Osteocyte (in vitro differentiated cells): ENCODE data around the gene WDR12. TPM values are rescaled to one million over a fixed set of nuclear protein-coding genes. Genes with fewer than 3 reads are reported as not detected.

ENCODE experiments used
- DNase-seq: peaks from one replicate; pipeline ENCODE4 v3.0.0; 2021; ENCODE audit warnings: mixed read lengths; ENCODE audit not compliant: unreplicated experiment; ENCODE audit errors: extremely low spot score
- H3K27ac Mint-ChIP-seq: one replicate; pipeline ENCODE4 v1.8.0; 2021; ENCODE audit warnings: mild to moderate bottlenecking, mixed read lengths; ENCODE audit not compliant: unreplicated experiment
- H3K27me3 Mint-ChIP-seq: one replicate; pipeline ENCODE4 v1.8.0; 2021; ENCODE audit warnings: mixed read lengths; ENCODE audit not compliant: unreplicated experiment
- H3K36me3 Mint-ChIP-seq: one replicate; pipeline ENCODE4 v1.8.0; 2021; ENCODE audit warnings: mixed read lengths; ENCODE audit not compliant: unreplicated experiment
- H3K4me1 Mint-ChIP-seq: one replicate; pipeline ENCODE4 v1.8.0; 2021; ENCODE audit warnings: mixed read lengths; ENCODE audit not compliant: unreplicated experiment
- H3K4me3 Mint-ChIP-seq: one replicate; pipeline ENCODE4 v1.8.0; 2021; ENCODE audit warnings: mild to moderate bottlenecking, moderate library complexity, mixed read lengths; ENCODE audit not compliant: unreplicated experiment
- H3K9me3 Mint-ChIP-seq: one replicate; pipeline ENCODE4 v1.8.0; 2021; ENCODE audit warnings: mixed read lengths; ENCODE audit not compliant: unreplicated experiment
- total RNA-seq: library from RNA; stranded (reverse); gene quantifications from 2 replicates; pipeline ENCODE4 v1.2.1, GENCODE V29; 2021
- TF ChIP-seq, protein P1 (sequence below): fragments of 200-600 bp; sonication (generic); IDR thresholded peaks from 2 replicates; pipeline ENCODE4 v1.5.0; 2021; ENCODE audit warnings: antibody characterized with exemption, mild to moderate bottlenecking, moderate library complexity

The WDR12 gene
- total RNA-seq, 1 donor from 2014 or later = 47.9 TPM

DNA sequence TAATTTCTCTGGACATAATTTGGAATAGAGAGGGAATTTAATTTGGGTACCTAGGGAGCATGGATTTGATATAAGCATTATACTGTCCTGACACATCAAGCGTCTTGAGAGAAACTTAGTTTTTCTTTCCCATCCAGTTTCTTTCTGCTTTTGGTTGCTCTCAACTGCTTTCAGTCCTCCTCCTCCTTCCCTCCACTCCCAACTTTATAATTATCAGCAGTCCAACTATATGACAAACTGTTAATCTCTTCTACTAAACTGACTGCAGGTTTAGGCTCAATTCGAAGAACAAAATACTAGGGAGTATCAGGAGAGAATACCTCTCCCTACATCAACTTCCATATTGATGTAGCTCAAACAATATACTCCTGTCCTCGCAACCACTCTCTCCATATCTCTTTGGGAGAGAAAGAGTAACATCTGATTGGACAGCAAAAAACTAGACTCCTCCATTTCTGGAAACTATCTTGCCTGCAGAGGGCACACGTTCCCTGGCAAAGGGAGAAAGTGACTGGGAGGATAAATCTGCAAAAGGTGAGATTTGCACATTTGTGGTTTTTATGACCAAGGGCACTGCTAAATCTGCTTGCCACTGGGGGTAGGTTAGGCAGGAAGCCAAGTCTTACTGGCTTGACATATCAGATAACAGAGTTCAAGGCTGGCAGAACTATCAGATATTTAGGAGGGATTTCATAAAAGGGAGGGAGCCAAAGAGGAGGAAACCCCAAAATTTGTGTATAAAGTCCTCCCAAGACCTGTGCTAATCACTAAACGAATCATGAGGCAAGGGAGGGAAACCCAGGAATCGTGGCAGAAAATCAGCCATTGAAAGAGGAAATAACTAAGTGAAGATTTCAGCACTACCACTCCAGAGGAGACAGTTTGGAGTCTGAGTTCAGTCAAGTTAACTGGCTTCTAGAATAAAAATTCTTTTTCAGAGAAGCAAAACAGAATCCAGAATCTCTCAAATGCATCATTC, 79.9 kb downstream of the WDR12 start:
- Mint-ChIP-seq H3K36me3 (no peaks in the 10 kb centered on the region), H3K9me3 (no peaks in the 10 kb centered on the region), H3K27me3 (no peaks in the 10 kb centered on the region), H3K4me3 (peak overlapping the region; percentile 9), H3K27ac (no peak overlapping the region), H3K4me1 (peaks cover 6% of the 10 kb centered on the region)
- DNase-seq = no peak
- TF ChIP-seq, protein P1, sequence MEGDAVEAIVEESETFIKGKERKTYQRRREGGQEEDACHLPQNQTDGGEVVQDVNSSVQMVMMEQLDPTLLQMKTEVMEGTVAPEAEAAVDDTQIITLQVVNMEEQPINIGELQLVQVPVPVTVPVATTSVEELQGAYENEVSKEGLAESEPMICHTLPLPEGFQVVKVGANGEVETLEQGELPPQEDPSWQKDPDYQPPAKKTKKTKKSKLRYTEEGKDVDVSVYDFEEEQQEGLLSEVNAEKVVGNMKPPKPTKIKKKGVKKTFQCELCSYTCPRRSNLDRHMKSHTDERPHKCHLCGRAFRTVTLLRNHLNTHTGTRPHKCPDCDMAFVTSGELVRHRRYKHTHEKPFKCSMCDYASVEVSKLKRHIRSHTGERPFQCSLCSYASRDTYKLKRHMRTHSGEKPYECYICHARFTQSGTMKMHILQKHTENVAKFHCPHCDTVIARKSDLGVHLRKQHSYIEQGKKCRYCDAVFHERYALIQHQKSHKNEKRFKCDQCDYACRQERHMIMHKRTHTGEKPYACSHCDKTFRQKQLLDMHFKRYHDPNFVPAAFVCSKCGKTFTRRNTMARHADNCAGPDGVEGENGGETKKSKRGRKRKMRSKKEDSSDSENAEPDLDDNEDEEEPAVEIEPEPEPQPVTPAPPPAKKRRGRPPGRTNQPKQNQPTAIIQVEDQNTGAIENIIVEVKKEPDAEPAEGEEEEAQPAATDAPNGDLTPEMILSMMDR = peak; percentile 76

DNA sequence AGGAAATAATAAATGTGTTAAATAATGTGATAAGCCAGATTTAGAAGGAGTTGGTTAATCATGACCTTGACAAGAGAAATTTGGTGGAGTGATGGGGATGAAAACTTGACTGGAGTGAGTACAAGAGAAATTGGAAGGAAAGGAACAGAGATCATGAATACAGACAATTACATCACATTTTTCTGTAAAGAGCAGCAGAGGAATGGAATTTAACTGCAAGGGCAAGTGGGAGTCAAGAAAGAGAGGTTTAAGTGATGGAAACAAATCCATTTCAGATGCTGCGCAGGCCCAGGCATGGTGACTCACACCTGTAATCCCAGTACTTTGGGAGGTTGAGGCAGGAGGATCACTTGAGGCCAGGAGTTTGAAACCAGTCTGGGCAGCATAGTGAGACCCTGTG, 86.6 kb downstream of the WDR12 start:
- H3K27me3 Mint-ChIP-seq = no peaks in the 10 kb centered on the region

More for the DNA sequence above, 86.6 kb downstream of the WDR12 start:
- no peaks in the 10 kb centered on the region for H3K36me3 Mint-ChIP-seq
- H3K4me3 Mint-ChIP-seq = no peak overlapping the region
- peaks cover 16% of the 10 kb centered on the region for H3K4me1 Mint-ChIP-seq
- H3K27ac Mint-ChIP-seq = no peak overlapping the region
- no peaks in the 10 kb centered on the region for H3K9me3 Mint-ChIP-seq
- TF ChIP-seq, protein P1 = no peak
- DNase-seq = no peak

Other genes with a start within 250 kb of the WDR12 start
- gene ICA1L, start 39.9 kb downstream of the WDR12 start, total RNA-seq = 4.9 and 6.5 TPM in 2 replicates
- 16.6 and 17.0 TPM in 2 replicates for gene CARF, start 602 bp upstream of the WDR12 start, total RNA-seq
- gene NBEAL1, start 103.2 kb upstream of the WDR12 start, total RNA-seq = 28.6 and 29.0 TPM in 2 replicates